Activated CD8-positive, alpha-beta memory T cell treated with anti-CD3 and anti-CD28 coated beads for 36 hours (primary cell): ENCODE data around the gene CHST11. TPM values are rescaled to one million over a fixed set of nuclear protein-coding genes. Genes with fewer than 3 reads are reported as not detected.

ENCODE experiments used
- CTCF ChIA-PET: fragments of 350-600 bp; sonication (Branson Sonifier 250); formaldehyde crosslinking; loops from one replicate; lab custom pipeline; 2021; ENCODE audit warnings: antibody characterized with exemption; lab: Charles Lee
- POLR2A ChIA-PET: fragments of 350-600 bp; sonication (Branson Sonifier 250); formaldehyde crosslinking; loops from one replicate; lab custom pipeline; 2021; ENCODE audit warnings: antibody characterized with exemption; lab: Charles Lee
- total RNA-seq, 2 experiments: library from RNA; stranded (reverse); gene quantifications; one replicate each; pipeline ENCODE4 v1.2.3, GENCODE V29; 2021

CHST11 gene
- total RNA-seq, 2 experiments from 2014 or later: 43.5 to 47.0 TPM

- CTCF ChIA-PET: no interaction called here
- POLR2A ChIA-PET: no interaction called here
Measured at GRCh38 chr12:104488374-104488773, 31.6 kb downstream of the CHST11 start.

GRCh38 chr12:104490186-104490585 lies 33.4 kb downstream of the CHST11 start:
- POLR2A ChIA-PET: no interaction called here
- CTCF ChIA-PET: interaction anchor here (1.5 kb wide), 1 partner anchor 12 kb away, joined by 7 read pairs; no protein-coding TSS in a partner anchor

DNA sequence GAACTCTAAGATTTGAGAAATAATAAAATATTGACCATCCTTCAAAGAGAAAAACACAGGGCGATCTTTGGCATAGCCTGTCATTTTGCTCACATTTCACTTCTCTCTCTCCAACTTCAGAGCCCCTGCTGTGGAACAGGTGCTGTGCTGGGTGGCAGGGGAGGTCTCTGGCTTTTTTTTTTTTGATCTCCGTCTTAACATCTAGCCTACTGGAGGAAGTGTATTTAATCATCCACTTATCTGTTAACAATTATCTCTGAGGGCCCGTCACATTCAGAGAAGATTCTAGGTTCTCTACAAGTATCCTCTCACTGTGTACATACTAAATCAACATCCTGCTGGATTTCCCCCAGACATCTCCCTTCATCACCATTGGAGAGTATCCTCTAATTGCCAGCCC lies 34.1 kb downstream of the CHST11 start:
- ChIA-PET CTCF (no interaction called here), POLR2A (no interaction called here)

DNA sequence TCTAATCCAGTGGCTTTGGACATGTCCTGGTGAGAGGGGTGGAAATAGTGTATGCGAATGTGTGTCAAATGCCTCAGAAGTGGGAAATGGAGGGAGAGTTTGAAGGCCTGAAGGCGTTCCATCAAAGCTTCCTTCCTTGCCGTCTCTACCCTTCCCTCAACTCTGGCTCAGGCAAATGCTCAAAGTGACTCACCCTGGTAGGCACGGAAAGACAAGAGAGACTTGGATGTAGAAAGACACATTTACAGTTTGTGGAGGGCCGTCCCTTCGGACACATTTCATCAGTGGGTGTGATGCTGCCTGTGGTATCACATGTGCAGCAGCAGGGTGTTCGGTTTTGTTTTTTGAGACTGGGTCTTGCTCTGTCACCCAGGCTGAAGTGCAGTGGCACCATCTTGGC lies 36.7 kb downstream of the CHST11 start:
- POLR2A ChIA-PET: interaction anchor here (1.1 to 1.8 kb wide), 4 partner anchors 15 to 76 kb away, joined by 5 to 8 read pairs (median 7); partner anchors contain the start of gene CHST11
- CTCF ChIA-PET: interaction anchor here (1.0 to 1.9 kb wide), 4 partner anchors 10 to 37 kb away, joined by 3 to 9 read pairs (median 4); no protein-coding TSS in a partner anchor

DNA sequence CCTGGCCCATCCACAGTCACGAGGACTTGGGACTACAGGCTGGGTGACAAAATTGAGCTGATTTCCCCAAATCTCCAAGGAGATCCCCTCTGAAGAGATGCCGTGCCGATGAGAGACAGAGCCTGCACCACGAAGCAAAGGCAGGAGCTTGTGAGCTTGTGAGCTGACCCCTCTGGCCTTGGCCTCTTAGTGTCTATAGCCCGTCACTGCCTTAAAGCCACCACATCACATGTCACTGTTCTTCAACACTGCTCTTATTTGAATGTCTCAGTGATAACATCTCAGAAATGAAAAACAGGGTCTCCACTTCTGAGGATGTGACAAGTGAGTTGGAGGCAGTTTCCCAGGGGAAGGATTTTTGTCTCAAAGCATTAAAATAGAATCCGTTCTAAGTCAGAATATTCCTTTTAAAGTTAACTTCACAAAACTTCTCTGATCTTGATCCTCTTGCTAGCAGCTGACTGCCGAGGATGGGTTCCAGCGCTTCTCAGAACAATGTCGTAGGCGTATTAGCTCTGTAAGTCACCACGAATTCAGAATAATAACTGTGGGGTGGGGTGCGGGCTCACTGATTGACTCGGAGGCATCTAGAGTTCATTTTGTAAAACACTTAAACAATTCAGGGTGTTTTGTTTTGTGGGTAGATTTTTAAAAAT lies 37.5 kb downstream of the CHST11 start:
- ChIA-PET POLR2A (interaction anchor here (0.6 to 1.8 kb wide), 7 partner anchors 16 to 524 kb away, joined by 3 to 8 read pairs (median 6); partner anchors contain the start of gene CHST11), CTCF (interaction anchor here (1.0 to 1.9 kb wide), 5 partner anchors 9 to 38 kb away, joined by 3 to 9 read pairs (median 4); no protein-coding TSS in a partner anchor)

DNA sequence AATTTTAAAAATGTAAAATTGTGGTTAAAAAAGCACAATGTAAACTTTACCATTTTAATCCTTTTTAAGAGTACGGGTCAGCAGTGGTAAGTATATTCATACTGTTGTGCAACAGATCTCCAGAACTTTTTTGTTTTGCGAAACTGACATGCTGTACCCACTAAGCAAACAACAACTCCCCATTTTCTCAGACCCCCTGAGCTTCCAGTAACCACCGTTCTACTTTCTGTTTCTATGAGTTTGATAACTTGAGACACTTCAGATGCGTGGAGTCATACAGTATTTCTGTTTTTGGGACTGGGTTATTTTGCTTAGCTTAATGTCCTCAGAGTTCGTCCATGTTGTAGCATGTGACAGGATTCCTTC lies 38.0 kb downstream of the CHST11 start:
- CTCF ChIA-PET: interaction anchor here (0.5 to 1.9 kb wide), 5 partner anchors 9 to 201 kb away, joined by 3 to 9 read pairs (median 4); no protein-coding TSS in a partner anchor
- POLR2A ChIA-PET: interaction anchor here (0.6 to 1.8 kb wide), 7 partner anchors 17 to 201 kb away, joined by 3 to 8 read pairs (median 6); partner anchors contain the start of gene CHST11

DNA sequence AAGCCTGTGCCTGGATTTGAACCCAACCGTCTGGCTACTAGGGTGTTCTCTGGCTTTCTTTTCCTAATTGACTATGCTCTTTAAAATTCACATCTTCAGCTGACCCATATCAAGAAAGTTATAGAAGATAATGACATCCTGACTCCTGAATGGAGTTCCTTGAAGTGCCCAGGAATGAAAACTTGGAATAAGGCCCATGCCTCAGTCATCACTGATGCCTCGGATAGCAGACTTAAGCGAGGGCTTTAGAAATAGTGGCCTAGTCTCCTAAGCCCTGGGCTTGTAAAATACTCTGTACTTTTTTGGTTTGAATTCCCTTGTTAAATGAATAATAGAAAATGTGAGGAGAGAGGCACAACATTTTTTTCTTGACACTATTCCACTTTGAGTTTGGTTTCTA lies 39.0 kb downstream of the CHST11 start:
- ChIA-PET CTCF (no interaction called here), POLR2A (no interaction called here)

GRCh38 chr12:104496336-104496735 lies 39.6 kb downstream of the CHST11 start:
- CTCF ChIA-PET: no interaction called here

DNA sequence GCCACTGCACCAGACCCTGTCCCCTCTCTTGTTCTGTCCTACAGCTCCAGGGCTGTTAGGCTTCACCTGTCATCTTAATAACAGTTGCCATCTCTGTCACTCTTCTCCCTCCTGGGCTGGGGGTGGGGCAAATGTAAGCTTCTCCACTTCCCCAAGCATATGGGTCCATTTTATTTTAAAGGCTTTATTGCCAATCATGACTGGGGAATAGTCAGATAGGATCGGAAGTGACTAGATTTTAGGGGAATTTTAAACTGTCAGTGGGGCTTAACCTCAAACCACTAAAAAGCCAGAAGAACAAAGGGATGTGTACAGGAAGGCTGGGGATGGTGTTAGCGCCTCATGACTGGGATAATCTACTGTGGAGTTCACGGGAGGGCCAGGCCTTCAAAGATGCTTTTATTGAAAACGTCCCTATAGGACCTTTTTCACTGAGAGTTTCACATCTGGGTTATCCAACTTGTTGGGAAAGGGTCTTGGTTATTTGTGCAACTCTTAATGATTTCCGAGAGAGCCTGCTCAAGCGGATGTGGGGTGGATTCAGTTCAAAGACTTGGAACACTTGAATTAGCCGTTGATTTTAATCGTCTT lies 41.6 kb downstream of the CHST11 start:
- POLR2A ChIA-PET: interaction anchor here (0.7 kb wide), 1 partner anchor 163 kb away, joined by 7 read pairs; no protein-coding TSS in a partner anchor
- CTCF ChIA-PET: interaction anchor here (0.5 to 0.7 kb wide), 2 partner anchors 13 to 191 kb away, joined by 3 to 4 read pairs; no protein-coding TSS in a partner anchor

More at GRCh38 chr12:104496336-104496735, 39.6 kb downstream of the CHST11 start:
- POLR2A ChIA-PET: no interaction called here

DNA sequence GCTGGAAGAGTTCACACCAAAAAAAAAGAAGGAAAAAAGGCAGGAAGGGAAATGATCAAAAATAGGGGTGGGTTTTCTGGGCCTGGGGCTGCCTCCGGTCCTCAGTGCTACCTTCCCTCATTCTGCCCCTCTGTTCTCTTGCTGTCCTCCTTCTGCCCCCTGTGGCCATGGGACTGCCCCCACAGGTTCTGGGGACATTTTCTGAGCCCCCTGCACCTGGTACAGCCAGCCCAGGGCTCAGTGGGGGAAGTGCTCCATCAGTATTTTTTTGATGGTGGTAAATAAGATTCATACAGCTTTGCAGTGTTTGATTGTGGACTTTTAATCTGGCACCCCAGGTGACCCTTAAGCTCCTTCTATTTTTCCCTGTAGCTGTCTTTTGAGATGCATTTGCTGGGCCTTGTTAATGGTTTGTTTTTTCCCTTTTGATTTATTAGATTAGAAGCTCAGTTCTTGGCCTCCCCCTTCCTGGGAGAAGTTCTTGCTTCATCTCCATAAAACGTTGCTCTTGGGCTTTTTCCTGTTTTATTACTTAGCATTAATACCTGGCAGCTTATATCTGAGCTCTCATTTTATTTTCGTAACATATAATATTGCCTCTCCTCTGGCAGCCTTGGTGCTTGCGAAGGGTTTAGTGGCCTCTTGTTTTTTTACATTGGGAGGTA lies 43.1 kb downstream of the CHST11 start:
- ChIA-PET POLR2A (no interaction called here), CTCF (interaction anchor here (0.7 to 1.3 kb wide), 3 partner anchors 31 to 118 kb away, joined by 3 to 5 read pairs (median 4); no protein-coding TSS in a partner anchor)

GRCh38 chr12:104501115-104501514 lies 44.4 kb downstream of the CHST11 start:
- POLR2A ChIA-PET: no interaction called here
- CTCF ChIA-PET: no interaction called here

- POLR2A ChIA-PET: no interaction called here
- CTCF ChIA-PET: no interaction called here
Measured at GRCh38 chr12:104501660-104502059, 44.9 kb downstream of the CHST11 start.

- CTCF ChIA-PET: no interaction called here
- POLR2A ChIA-PET: no interaction called here
Measured at GRCh38 chr12:104502217-104502616, 45.5 kb downstream of the CHST11 start.

DNA sequence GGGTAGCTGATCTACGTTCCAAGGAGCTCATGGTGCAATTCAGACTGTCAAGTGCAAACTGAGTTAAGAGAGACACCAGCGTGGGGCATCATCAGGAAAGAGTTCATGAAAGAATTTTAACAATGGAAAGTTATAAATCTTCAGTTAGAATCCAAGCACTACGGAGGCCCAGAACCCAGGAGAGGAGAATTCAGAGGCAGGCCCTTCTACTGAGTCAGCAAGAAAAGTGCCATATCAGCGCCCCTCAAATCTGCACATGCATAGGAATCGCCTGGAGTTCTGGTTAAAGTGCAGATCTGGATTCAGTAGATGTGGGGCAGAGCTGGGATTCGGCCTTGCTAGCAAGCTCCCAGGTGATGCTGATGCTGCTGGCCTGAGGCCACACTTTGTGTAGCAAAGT lies 45.9 kb downstream of the CHST11 start:
- ChIA-PET CTCF (no interaction called here), POLR2A (no interaction called here)

DNA sequence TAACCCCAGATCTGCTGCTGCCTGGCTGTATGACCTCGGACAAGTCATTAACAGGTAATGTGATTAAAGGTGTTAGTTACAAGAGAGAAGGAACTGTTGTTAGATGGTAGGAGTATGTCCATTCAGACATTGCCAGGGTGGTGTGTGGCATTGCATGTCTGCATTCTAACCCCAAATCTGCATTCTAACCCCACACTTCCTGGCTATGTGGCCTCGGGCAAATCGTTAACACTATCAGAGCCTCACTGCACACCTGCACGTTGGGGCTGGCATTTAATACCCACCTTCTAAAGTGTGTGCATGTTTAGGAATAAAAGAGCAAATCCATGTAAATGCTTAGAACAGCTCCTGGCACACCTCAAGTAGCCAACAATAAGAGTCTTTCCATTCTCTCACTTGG lies 46.4 kb downstream of the CHST11 start:
- ChIA-PET POLR2A (no interaction called here), CTCF (interaction anchor here (1.2 kb wide), 1 partner anchor 9 kb away, joined by 4 read pairs; no protein-coding TSS in a partner anchor)

DNA sequence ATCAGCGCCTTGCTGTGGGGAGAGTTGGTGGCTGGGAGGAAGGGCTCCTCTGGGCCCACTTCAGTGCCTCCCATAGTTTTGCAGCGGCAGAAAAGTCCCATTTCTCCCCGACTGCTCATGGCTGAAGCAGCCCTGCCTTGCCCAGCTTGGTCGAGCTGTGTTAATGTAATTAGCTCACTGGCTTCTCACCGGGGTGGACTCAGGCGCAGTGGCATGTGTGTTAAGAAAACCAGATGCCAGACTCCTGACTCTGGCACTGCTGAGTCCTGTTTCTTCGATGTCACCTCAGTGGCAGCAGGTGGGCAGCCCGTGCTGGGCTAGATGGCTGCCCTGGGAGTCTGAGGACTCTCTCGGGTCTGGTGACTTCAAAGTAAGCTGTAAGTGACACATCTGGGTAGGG lies 47.4 kb downstream of the CHST11 start:
- ChIA-PET POLR2A (no interaction called here), CTCF (interaction anchor here (1.2 kb wide), 1 partner anchor 10 kb away, joined by 4 read pairs; no protein-coding TSS in a partner anchor)

DNA sequence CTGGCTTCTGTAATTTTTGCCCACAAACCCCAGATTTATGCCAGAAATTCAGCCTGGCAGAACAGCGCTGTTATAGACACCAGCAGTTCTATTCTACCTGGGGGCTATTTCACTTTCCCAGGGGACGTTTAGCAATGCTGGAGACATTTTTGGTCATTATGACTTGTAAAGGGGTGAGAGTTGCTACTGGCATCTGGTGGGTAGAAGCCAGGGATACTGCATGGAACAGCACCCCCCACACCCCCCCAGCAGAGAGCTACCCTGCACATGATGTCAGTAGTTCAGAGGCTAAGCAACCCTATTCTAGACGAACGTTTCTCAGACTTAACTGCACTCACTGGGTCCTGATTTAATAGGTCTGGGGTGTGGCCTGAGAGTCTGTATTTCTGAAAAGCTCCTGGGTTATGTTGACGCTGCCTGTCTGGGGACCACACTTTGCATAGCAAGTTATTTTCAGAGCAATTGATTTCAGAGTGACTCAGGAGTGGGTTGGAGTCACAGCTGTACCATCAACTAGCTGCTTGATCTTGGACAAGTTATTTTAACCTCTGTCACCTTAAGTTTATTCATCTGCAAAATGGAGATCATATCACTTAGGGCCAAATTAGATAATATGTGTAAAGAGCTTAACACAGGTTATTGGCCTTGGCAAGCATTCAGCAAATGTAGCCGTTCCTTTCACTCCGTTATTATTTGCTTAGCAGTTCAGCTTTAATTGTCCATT lies 48.5 kb downstream of the CHST11 start:
- ChIA-PET POLR2A (interaction anchor here (0.6 kb wide), 1 partner anchor 41 kb away, joined by 6 read pairs; no protein-coding TSS in a partner anchor), CTCF (no interaction called here)

DNA sequence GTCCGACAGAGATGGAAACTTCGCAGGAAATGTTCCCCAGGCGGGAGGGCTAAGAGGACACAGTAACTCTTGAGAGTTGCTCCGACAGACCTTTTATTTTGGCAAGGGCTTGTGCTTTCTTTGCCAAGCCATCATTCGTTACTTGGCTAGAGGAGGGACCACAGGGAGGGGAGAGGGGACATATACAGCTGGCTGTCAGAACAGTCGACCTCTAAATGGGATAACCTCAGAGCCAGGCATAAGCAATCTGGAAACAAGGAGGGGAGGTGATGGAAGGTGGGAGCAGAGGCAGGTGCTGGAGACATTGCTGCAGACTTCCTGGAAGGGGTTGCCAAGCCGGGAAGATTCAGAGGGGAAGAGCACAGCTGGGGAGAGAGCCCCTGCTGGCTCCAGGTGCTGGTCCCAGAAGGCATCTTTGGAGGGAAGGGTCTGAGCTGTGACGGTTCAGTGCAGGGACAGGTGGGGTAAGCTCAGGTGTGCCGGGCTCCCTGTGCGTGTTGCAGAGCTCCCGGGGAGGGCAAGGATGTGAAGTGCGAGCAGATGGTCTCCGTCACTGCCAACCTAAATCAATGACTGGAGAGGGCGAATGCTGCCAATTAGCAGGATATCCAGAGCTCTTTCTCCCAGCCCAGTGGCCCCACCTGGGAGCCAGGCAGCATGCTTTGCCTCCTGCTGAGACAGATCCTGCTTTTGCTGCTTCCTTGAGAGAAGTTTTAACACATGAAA lies 50.1 kb downstream of the CHST11 start:
- ChIA-PET POLR2A (no interaction called here), CTCF (no interaction called here)
